Smooth muscle cell (in vitro differentiated cells): ENCODE measurements around the gene GABBR2. TPM values are rescaled to one million over a fixed set of nuclear protein-coding genes. Genes with fewer than 3 reads are reported as not detected.

Experiments
- DNase-seq: peaks from one replicate; lab custom pipeline; 2025; ENCODE audit not compliant: unreplicated experiment; lab: John Stamatoyannopoulos, UW
- H2AFZ ChIP-seq: fragments of 200-600 bp; sonication (generic); 2 replicates; pipeline ENCODE4 v1.6.0; 2016; ENCODE audit warnings: antibody characterized with exemption, low read depth, mild to moderate bottlenecking
- H3F3A ChIP-seq: fragments of 200-600 bp; sonication (generic); 2 replicates; pipeline ENCODE4 v1.6.0; 2017; ENCODE audit warnings: antibody characterized with exemption, low read depth
- H3K27ac ChIP-seq: fragments of 200-600 bp; sonication (generic); 2 replicates; pipeline ENCODE4 v1.5.1; 2016; ENCODE audit warnings: low read depth, mild to moderate bottlenecking
- H3K27me3 ChIP-seq: fragments of 200-600 bp; sonication (generic); 2 replicates; pipeline ENCODE4 v1.6.1; 2016; ENCODE audit warnings: low read depth, mild to moderate bottlenecking
- H3K36me3 ChIP-seq: fragments of 200-600 bp; sonication (generic); 2 replicates; pipeline ENCODE4 v1.5.1; 2016; ENCODE audit warnings: low read depth
- H3K4me1 ChIP-seq: fragments of 200-600 bp; sonication (generic); 2 replicates; pipeline ENCODE4 v1.5.1; 2016; ENCODE audit warnings: low read depth
- H3K4me2 ChIP-seq: fragments of 200-600 bp; sonication (generic); 2 replicates; pipeline ENCODE4 v1.6.0; 2016; ENCODE audit warnings: mild to moderate bottlenecking
- H3K4me3 ChIP-seq: fragments of 200-600 bp; sonication (generic); 2 replicates; pipeline ENCODE4 v1.5.1; 2016; ENCODE audit warnings: mild to moderate bottlenecking
- H3K79me2 ChIP-seq: fragments of 200-600 bp; sonication (generic); 2 replicates; pipeline ENCODE4 v1.6.0; 2016; ENCODE audit warnings: low read depth, mild to moderate bottlenecking
- H3K9ac ChIP-seq: fragments of 200-600 bp; sonication (generic); 2 replicates; pipeline ENCODE4 v1.6.0; 2016; ENCODE audit warnings: low read depth
- H3K9me3 ChIP-seq: fragments of 200-600 bp; sonication (generic); replicated peaks from 2 replicates; pipeline ENCODE4 v1.5.1; 2016; ENCODE audit warnings: low read depth
- H4K20me1 ChIP-seq: fragments of 200-600 bp; sonication (generic); 2 replicates; pipeline ENCODE4 v1.6.0; 2016; ENCODE audit warnings: low read depth
- CTCF ChIP-seq: fragments of 200-600 bp; sonication (generic); IDR thresholded peaks from 2 replicates; pipeline ENCODE4 v1.5.1; 2017; ENCODE audit warnings: borderline replicate concordance, mild to moderate bottlenecking, antibody characterized with exemption; ENCODE audit not compliant: insufficient read depth, poor library complexity, severe bottlenecking
- WGBS: methylation state at CpG from one replicate; pipeline ENCODE4 v1.1.7; 2016; ENCODE audit warnings: low lambda C conversion rate; 5-methylcytosine and 5-hydroxymethylcytosine counted together
- polyA plus RNA-seq: library from polyadenylated mRNA; unstranded; fragments of >200 nt; fragmentation: Nextera tagmentation; extraction: Ambion mirVana; gene quantifications from 2 replicates; pipeline ENCODE4 v1.2.1, GENCODE V29; 2016
- total RNA-seq: library from RNA; depleted of rRNA; stranded (reverse); fragments of >200 nt; gene quantifications from 2 replicates; pipeline ENCODE4 v1.2.3, GENCODE V29; 2014

GABBR2 gene
- total and polyA plus RNA-seq, 2 experiments from 2014 or later = 0.25 TPM; not detected in 1

GRCh38 chr9:98743818-98744611 lies 35.3 kb upstream of the GABBR2 start:
- H4K20me1 ChIP-seq = no peaks in the 10 kb centered on the region
- TF ChIP-seq CTCF = no peak
- WGBS = 98% methylated on average over 14 of the region's 14 CpGs
- H2AFZ ChIP-seq = no peak overlapping the region
- H3K27me3 ChIP-seq = no peaks in the 10 kb centered on the region
- no peak overlapping the region for H3K4me2 ChIP-seq
- H3K9ac ChIP-seq = no peak overlapping the region
- no peak overlapping the region for H3K4me3 ChIP-seq
- no peak for DNase-seq
- H3K9me3 ChIP-seq = no peaks in the 10 kb centered on the region
- H3K36me3 ChIP-seq = no peaks in the 10 kb centered on the region
- H3K79me2 ChIP-seq = no peaks in the 10 kb centered on the region
- no peaks in the 10 kb centered on the region for H3K4me1 ChIP-seq
- no peak overlapping the region for H3K27ac ChIP-seq
- no peaks in the 10 kb centered on the region for H3F3A ChIP-seq

- 98% methylated on average over 2 of the region's 2 CpGs for WGBS
These were observed 34.6 kb upstream of the GABBR2 start for GRCh38 chr9:98743329-98743728.

GRCh38 chr9:98742325-98743280 lies 33.9 kb upstream of the GABBR2 start:
- Histone ChIP-seq H3K4me1 (no peaks in the 10 kb centered on the region), H3F3A (no peaks in the 10 kb centered on the region), H2AFZ (no peak overlapping the region), H3K9me3 (no peaks in the 10 kb centered on the region), H3K4me3 (no peak overlapping the region), H3K79me2 (no peaks in the 10 kb centered on the region), H3K4me2 (no peak overlapping the region), H3K36me3 (peaks cover 2% of the 10 kb centered on the region), H3K9ac (no peak overlapping the region), H3K27me3 (no peaks in the 10 kb centered on the region), H4K20me1 (no peaks in the 10 kb centered on the region), H3K27ac (no peak overlapping the region)
- no peak for TF ChIP-seq CTCF
- no peak for DNase-seq
- WGBS = 96% methylated on average over 6 of the region's 10 CpGs

More at GRCh38 chr9:98743329-98743728, 34.6 kb upstream of the GABBR2 start:
- Histone ChIP-seq H3K27ac (no peak overlapping the region), H3K36me3 (no peaks in the 10 kb centered on the region), H3K9me3 (no peaks in the 10 kb centered on the region), H3K27me3 (no peaks in the 10 kb centered on the region), H2AFZ (no peak overlapping the region), H3K4me2 (no peak overlapping the region), H3K79me2 (no peaks in the 10 kb centered on the region), H3K4me1 (no peaks in the 10 kb centered on the region), H3K4me3 (no peak overlapping the region), H3F3A (no peaks in the 10 kb centered on the region), H3K9ac (no peak overlapping the region), H4K20me1 (no peaks in the 10 kb centered on the region)
- no peak for TF ChIP-seq CTCF
- no peak for DNase-seq
